Mammary microvascular endothelial cell (primary cell): ENCODE results near the gene SPINT2. TPM values are rescaled to one million over a fixed set of nuclear protein-coding genes. Genes with fewer than 3 reads are reported as not detected.

Experiments used
- total RNA-seq: library from RNA; depleted of rRNA; stranded (reverse); fragments of >200 nt; gene quantifications from 2 replicates; pipeline ENCODE4 v1.2.3, GENCODE V29; 2015

The SPINT2 gene
- 15.5 and 16.9 TPM in 2 replicates for total RNA-seq

GRCh38 chr19:38264486-38265212 lies at the start of gene SPINT2:
Gene SPINT2, plus strand, starts transcription at chr19:38264573. Its CDS starts 320 bp downstream, at chr19:38264893.

GRCh38 chr19:38224014-38224862 lies 40.1 kb upstream of the SPINT2 start, which contains the start of gene DPF1:
Gene DPF1, minus strand, starts transcription at chr19:38224222. Its CDS starts 80 bp downstream, at chr19:38224142.

GRCh38 chr19:38303517-38304351 lies 39.4 kb downstream of the SPINT2 start, which contains the start of gene C19orf33:
Gene C19orf33, plus strand, starts transcription at chr19:38304251. Its CDS starts 11 bp downstream, at chr19:38304262.

GRCh38 chr19:38315657-38316476 lies 51.5 kb downstream of the SPINT2 start, which contains the start of gene YIF1B:
Gene YIF1B, minus strand, starts transcription at chr19:38315947. Its CDS starts 30 bp downstream, at chr19:38315917.

GRCh38 chr19:38319421-38320258 lies 55.3 kb downstream of the SPINT2 start, which contains the start of gene KCNK6:
Gene KCNK6, plus strand, starts transcription at chr19:38319845. Its CDS starts 106 bp downstream, at chr19:38319951.

Other genes starting within 250 kb of the SPINT2 start
- 0.93 and 3.1 TPM in 2 replicates for gene DPF1, start 40.4 kb upstream of the SPINT2 start, total RNA-seq
- 26.8 and 28.3 TPM in 2 replicates for gene PPP1R14A, start 8.2 kb upstream of the SPINT2 start, total RNA-seq
- gene C19orf33, start 39.7 kb downstream of the SPINT2 start, total RNA-seq = 65.5 and 83.0 TPM in 2 replicates
- 126 and 131 TPM in 2 replicates for gene YIF1B, start 51.4 kb downstream of the SPINT2 start, total RNA-seq
- 6.3 and 7.4 TPM in 2 replicates for gene KCNK6, start 55.3 kb downstream of the SPINT2 start, total RNA-seq
- gene CATSPERG, start 71.3 kb downstream of the SPINT2 start, total RNA-seq = 0.07 and 0.34 TPM in 2 replicates
- gene PSMD8, start 110.0 kb downstream of the SPINT2 start, total RNA-seq = 310 and 371 TPM in 2 replicates
- gene GGN, start 123.5 kb downstream of the SPINT2 start, total RNA-seq = 0.94 and 2.9 TPM in 2 replicates
- 3.4 and 4.4 TPM in 2 replicates for gene SPRED3, start 124.1 kb downstream of the SPINT2 start, total RNA-seq
- gene FAM98C, start 138.5 kb downstream of the SPINT2 start, total RNA-seq = 10.9 and 18.6 TPM in 2 replicates
- gene RASGRP4, start 161.6 kb downstream of the SPINT2 start, total RNA-seq = not detected in 2 replicates
- gene RYR1, start 169.1 kb downstream of the SPINT2 start, total RNA-seq = not detected in 2 replicates